Fibroblast of skin of left quadriceps (primary cell): ENCODE results near the gene RELN.
A peak's percentile ranks its signal among the peaks of the same experiment; 100 is the strongest.
"Not testable (repeated sequence)": the region's sequence is repeated elsewhere in the genome, so short reads cannot be mapped to it uniquely, and the experiment has no call there.

Experiments used
- DNase-seq, 2 experiments: peaks; one replicate each; pipeline ENCODE4 v3.0.0-alpha.2; 2013; ENCODE audit warnings: low read depth in 2 of 2

RELN gene

DNA sequence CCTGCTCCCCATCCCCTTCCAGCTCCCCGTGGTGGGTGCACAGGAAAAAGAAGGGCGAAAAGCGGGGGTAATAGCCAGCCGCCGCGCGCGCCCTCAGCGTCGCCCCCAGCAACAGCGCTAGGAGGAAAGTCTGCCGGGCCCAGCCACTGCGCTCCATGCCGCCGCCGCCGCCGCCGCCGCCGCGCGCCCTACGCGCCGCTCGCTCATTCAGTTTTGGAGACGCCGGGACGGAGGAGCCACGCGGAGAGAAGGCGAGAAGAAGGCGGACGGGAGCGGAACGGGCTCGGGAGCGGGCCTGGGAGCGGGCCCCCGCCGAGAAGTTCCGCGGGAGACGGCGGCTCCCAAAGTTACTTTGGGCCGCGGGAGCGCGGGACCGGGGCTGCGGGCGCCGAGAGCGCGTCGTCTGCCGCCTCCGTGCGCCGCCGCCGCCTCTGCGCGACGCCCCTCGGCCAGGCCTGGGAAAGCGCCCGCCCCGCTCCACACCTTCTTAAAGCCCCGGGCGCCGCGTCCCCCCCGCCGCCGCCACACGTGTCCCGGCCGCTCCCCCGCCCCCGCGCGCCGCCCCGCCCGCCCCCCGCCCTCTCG, at the start of gene RELN:
TSS of gene RELN (minus strand) at position 459 of the 585 bp plus-strand sequence. CDS start at position 157, 302 bp downstream.
- DNase-seq = peak in 1 of 2 experiments; percentile 6

DNA sequence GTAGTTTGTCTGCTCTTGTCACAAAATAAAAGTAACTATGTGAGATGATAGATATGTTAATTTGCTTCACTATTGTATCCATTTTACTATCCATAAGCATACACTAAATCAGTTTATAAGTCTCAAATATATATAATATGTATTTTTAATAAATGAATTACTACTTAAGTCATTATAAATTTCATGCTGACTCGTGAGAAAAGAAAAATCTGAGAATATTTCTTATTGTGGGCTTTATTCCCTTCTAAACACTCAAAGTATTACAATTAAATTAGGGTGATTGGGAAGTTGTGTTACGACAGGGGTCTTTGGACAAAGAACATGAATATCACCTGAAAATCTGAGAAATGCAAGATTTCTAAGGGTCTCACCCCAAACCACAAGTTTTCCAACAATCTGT, 48.7 kb upstream of the RELN start:
- no peak for DNase-seq

DNA sequence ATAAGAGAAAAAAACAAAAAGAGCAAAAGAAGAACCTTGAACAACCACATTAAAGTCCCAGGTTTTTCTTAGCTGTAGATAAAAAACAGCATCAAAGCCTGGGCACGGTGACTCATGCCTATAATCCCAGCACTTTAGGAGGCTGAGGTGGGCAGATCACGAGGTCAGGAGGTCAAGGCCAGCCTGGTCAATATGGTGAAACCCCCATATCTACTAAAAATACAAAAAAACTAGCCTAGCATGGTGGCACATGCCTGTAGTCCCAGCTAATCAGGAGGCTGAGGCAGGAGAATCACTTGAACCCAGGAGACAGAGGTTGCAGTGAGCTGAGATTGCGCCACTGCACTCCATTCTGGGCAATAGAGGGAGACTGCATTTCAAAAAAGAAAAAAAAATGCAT, 47.4 kb upstream of the RELN start:
- DNase-seq = not testable (repeated sequence)

DNA sequence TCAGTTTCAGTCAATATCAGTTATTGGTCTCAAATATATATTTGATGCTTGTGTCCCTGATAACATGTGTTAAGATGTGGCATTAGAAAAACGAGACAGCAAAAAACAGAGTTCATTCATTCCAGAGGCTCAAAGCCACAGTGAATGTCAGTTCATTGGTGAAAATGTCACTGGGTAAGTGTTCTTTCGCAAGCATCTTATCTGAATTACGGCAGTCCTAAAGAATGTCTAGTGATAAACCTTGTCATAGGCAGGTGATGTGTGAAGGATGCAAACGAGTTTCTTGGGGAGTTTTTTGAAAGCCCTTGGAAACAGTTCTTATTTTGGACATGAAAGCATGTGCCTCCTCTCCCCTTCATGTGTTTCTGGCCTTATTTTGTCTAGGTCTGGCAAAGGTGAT, 45.9 kb upstream of the RELN start:
- no peak for DNase-seq

DNA sequence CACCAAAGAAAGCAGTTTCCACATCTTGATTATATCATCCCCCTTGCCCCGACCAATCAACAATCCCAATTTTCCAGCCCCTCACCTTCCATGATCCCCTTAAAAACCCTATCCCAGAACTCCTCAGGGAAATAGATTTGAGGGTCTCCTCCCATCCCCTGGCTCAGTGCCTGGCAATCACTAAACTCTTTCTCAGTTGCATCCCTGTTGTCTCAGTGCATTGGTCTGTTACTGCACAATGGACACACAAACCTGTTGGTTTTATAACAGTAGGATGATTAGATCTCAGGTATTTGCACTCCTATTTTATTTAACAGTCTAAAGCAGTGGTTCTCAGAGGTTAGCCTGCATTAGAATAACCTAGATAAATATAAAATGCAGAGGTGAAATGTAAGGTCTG, 45.2 kb upstream of the RELN start:
- no peak for DNase-seq

DNA sequence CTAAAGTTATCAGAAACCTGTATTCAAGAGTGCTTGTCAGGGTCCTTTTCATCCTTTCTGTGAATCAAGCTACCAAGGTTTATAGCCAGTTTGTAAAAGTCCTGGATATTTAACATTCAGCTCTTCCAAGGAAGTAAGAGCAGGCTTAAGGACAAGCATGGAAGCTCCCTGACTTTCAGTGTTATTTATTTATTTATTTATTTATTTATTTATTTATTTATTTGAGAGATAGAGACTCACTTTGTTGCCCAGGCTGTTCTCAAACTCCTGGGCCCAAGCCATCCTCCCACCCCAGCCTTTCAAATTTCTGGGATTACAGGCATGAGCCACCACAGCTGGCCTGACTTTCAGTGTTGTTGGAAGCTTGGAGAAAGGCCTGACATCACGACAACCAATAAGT, 44.4 kb upstream of the RELN start:
- no peak for DNase-seq

DNA sequence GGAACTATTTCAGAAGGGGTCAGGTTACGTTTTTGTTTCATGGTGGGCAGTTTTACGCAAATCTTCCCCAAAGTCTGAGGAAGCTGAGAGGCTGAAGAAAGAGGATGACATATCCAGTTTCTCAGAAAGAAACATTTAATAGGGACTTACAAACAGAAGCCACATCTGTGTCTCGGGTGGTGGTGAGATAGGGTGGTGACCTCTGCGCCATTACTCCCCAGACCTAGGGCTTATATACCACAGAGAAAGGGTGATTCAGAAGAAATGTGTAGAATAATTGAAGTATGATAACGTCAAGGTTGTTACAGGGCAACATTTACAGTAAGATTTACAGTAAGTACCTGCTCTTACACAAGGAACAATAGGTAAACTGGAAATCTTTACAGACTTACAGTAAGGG, 43.0 kb upstream of the RELN start:
- DNase-seq = no peak

DNA sequence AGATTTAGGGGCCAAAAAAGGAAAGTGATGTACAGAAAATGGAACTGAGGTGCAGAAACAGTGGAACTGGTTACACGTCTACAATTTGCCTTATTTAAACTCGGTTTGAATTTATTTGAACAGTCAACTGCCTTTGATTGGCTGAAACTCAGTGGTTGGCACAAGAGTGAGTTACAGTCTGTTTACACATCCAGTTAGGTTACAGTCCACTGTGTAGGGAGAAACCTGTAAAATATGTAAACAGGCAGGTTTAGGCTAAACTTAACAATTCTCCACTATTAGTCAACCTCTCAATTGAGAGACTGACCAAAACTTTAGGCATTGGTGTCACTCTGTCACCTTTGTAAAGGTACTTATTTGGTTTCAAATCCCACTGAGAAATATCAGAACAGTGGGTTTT, 40.3 kb upstream of the RELN start:
- no peak for DNase-seq

DNA sequence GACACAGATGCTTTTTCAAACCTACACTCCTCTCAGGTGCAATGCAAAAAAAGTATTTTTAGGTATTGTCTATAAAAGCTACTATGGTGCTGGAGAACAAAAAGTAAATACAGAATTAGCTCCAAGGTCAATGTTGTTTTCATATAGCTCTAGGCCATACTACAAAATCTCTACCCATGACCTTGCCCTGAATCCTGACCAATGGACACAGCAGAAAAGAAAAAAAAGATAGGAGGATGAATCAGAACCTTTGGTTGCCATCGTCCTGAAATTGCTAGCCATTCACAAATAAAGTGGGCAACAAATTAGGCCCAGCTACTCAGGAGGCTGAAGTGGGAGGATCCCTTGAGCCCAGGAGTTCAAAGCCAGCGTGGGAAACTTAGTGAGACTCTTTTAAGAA, 35.2 kb upstream of the RELN start:
- DNase-seq = no peak

DNA sequence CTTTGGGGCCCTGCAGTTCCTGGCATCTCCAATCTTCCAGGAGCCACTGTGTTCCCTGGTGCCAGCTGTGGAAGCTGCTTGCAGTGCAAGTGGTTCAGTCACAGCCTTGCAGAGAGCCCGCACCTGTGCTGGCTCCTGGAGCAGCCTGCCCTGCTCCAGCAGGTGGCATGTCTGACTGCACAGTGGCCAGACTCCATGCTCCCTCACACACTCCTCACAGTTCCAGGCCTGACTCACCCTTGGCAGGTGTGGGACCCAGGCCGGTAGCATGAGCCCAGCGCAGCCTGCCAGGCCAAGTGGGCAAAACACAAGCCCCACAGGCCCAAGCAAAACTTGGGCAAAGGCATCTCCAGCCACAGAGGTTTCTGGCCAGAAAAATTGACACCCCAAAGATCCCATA, 33.6 kb upstream of the RELN start:
- DNase-seq = no peak

DNA sequence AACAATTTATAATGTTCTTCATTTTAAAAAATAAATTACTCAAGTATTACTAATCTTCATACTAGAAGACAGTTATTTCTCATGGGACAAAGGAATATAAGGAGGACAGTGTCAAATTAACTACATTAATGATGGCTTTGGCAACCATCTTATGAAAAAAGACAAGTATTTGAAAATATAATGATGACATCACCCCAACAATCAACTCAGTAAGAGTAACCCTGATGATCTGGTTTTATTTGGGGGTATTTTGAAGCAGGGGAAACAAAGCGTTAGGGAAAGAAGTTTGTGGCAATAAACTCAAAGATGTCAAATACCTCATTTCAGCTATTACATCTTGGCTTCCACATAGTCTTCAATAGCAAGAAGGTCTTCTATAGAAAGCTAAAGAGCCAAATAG, 29.0 kb upstream of the RELN start:
- no peak for DNase-seq

DNA sequence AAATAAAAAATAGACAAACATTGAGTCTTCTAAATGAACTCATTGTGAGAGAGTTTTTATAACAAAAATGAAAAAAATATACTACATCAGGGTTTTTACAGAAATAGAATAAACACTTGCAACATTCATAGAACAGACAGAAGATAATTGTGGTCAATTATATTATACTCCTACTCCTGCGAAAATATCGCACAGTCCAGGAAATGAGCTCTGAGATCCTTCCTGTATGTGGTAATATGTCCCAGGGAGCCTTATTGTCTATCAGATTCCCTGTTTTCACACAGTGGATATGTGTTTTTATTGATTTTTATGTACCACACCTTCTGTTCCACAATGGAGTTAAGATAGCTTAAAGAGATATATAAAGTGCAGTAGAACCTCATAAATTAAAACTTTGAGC, 27.5 kb upstream of the RELN start:
- DNase-seq = no peak

DNA sequence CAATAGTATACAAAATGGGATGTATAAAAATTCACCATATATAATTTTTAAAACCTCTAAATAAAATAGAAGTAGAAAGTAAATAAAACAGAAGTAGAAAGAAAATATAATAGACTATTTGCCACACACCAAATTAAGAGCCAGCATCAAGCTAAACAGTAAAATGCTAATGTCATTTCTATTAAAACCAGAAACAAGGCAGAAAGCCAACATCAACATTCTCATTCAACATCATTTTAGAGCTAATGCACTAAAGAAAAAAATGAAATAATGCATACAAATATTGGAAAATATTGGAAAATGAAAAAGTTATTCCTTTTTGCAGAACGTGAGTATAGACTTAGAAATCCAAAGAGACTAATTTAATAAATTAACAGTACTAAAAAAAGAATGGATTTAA, 23.4 kb upstream of the RELN start:
- DNase-seq = no peak

DNA sequence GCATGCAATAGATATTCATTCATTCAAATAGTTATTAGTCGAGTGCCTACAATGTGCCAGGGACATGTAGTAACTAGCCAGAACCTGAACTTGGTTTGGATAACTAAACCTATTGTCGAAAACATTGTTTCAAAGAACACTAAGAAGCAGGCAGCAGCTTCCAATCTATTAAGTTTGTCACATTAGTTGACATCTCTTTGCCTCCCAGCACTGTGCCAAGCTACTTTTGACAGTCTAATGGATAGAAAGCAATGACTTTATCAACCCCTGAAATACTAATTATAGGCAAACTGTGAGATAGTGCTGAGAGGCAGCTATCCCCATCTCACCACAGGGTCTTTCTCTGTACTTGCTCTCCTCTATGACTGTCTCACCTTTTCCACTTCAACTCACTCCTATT, 22.4 kb upstream of the RELN start:
- no peak for DNase-seq

DNA sequence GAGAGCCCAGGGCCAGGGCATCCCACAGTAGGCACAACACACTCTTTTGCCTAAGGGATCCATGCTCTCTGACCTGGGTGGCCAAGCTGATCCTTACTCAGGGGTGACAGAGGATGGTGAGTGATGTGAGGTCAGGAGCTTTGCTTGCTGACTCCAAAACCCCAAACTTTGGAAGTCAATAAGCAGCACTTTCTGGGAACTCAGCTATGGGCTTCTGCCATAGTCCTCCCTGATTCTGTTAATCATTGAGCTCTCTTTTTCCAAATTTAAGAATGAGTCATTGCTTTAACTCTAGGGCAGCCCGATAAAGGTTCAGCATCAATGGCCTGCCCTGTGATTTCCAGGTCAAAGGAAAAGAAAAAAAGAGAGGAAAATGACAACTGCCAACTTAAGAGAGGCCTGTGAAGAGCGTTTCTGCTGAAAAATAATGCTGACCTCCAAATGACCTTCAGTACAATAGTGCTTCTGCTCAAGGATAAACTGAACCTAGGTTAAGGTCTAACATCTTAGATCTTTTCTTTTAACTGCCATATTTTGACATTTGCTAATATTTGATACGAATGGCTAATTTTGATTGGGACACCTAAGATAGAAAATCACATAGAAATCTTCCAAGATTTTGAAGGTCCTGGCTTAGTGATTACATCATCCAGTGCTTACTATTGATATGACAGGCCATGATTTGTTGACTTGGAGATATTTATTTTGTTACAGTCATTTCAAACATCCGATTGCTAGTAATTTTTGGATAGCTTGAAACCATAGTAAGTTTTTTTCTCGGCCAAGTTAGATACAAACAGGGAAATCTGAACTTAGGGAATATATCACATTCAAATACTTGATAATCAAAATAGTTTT, 20.8 kb upstream of the RELN start:
- no peak for DNase-seq

DNA sequence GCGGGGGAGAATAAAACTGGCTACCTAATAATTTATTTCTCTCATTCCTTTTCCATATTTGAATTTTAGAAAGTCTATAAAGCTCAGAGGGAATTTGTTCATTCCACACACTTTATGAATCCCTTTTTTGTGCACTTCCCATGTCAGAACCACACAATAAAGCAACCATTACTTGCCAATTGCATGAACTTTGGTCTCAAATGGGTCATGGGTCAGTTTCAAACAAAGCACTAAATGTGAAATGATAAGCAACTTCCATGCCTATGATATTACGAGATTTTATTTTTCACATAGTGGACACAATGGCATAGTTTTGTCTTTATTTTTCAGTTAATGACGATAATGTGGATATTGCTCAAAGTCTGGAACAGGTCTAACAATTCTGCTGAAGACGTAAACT, 18.6 kb upstream of the RELN start:
- DNase-seq = no peak

DNA sequence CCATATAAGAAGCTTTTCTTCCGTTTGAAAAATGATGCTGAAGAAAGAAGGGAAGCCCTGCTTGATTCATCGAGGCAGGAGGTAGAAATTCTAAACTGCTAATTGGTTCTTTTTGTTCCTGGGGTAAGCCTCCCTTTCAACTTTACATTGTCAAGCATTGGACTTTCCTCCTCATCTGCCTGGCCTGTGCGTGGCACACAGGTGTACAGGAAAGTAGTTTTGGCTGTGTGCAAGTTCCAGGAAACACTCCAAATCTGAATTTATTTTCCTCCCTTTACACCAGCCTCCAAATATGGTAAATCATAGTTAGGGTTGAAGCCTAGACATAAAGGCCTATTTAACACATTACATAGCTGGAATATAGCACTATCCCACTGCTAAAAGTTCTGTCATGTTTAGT, 18.2 kb upstream of the RELN start:
- no peak for DNase-seq

DNA sequence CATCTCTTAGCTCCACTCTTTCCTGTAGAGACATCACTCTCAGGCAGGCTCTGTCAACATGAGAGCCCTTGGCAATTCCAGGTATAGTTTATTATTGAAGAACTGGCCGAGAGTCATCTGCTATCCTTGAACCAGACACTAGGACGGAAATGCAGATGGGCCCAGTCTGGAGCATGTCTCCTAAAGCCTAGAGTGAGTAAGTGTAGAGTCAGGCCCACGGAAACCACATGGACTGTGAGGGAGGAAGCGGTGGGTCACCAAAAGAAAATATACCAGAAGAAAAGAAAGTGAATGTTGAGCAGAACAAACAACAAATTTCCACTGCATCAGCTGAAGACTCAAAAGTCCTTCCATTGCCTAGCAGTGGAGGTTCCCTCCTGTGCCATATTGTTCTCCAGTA, 15.7 kb upstream of the RELN start:
- DNase-seq = no peak

DNA sequence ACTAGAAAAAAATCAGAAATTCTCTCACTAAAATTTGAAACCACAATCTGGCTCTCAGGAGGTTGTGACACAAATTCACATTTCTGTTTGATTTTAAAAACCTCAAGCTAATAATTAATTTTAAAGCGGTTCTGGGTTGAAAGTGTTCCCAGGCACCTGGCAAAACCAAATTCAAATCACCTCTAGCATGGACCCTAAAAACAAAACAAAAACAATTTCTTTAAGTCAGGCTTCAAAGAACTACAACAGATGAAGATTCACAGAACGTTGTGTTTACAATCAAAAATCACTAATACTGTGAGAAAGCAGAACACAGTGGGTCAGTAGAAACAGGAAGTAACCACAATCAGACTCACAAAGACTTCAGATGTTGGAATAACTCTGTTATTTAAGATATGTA, 7.2 kb upstream of the RELN start:
- no peak for DNase-seq

DNA sequence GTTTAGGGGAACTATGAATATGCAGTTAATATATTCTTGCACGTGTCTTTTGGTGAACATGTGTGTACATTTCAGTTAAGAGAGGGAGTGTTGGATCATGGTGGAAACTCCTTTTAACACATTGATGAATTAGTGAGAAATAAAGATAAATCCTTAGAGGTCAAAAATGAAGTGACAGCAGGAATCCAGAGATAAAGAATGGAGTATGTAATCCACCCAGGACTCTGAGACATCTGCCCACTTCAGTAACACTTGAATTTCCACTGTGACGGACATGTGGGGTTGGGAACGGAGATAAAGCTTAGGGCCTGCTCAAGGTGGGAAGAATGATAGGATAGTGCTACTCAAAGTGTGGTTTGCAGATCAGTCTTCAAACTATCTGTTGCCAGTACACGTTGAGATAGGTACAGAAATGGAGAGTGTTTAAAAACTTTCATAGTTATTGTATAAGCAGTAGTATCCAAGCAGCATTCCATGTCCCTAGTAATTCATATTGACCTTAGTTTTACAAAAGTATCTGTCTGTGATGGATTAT, 6.6 kb upstream of the RELN start:
- no peak for DNase-seq

DNA sequence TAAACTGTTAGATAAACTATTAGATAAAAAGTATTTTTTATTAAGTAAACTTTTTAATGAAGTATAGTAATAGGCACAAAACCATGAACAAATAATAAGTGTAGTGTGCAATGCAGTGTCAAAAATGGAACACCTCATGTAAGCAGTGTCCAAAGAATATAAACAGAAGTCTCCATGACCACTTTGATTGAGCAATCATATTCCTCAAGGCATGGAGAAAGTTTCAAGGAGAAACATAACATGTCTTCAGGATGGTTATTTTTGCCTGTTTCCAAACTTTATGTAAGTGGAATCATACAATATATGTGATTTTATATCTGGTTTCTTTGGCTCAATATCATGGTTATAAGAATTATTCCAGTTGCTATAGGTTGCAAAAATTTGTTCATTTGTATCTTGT, 6.1 kb upstream of the RELN start:
- DNase-seq = no peak

DNA sequence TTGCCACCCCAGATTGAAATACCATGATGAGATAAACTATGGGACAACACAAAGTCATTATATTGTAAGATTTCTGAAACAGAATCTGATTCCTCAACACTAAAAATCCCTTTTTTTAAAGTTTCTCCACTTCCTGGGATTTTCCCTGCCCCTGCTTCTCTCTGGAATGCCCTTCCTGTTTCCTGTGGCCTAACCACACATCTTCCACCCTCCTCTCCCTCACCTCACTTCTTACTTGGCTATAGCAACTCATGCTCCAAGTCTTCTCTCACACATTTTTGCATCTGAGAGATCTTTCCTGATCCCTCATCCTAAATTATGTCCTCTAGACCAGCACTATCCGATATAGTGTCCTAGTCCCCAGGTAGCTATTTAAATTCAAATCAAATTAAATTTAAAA, 4.1 kb upstream of the RELN start:
- no peak for DNase-seq

DNA sequence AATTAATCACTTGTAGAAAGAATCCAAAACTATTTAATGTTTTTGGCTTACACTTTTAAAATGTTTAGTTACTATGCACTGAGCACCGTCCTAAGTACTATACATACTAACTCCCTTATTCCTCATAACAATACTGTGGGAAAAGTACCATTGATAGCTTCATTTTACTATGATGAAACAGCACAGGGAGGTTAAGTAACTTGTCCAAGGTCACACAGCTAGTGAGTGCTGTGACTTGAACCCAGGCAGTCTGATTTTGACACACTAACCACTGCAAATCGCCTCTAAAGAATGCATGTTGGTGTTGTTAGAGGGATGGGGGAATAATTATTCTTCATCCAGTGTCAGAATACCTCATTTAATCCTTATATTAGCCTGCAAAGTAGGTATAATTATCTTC, 1.9 kb upstream of the RELN start:
- DNase-seq = no peak
